ENCODE data around the gene TGFB1I1. TPM values are rescaled to one million over a fixed set of nuclear protein-coding genes. Genes with fewer than 3 reads are reported as not detected.

TGFB1I1 gene
- total and polyA plus RNA-seq, 2 of the 13 experiments (the other 11 are each of a cell fraction or from before 2014, with no cell fraction given): 0.80 to 2.9 TPM

DNA sequence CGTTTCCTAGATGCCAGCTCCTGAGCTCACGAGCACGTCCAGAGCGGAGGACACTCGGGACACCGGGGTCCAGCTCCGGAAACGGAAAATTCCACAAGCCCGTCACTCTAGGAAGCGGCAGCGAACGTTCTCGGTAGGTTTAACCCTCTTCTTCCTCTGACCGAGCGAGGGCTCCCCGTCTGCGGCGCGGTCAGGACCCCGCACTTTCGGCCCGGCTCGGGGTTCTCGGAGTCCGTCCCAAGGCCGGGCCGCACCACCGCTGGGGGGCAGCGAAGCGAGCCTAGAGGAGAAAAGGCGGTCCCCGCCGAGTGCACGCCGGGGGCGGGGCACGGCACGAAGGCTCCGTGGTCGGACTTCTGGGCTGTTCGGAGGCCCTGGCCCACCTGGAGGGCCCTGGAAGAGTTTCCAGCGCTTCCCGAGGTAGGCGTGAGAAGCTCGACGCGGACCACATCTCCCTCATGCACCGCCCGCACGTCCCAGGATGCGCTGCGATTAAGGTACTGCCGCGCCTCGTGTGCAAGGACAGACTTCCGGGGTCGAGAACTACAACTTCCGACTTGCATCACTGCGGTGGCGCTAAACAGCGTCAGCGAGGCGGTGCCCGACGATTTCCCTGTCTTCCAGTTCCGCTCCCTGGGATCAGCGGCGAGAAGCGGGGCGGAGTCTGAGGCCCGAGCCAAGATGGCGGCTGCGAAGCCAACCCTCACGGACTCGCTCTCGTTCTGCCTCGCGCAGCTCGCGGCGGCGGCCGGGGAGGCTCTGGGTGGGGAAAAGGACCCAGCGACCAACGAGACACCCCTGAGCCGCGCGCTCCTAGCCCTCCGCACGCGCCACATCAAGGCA is 12.9 kb upstream of the TGFB1I1 start, which contains the start of gene ARMC5 (continued):
- TF ChIP-seq, protein P1, sequence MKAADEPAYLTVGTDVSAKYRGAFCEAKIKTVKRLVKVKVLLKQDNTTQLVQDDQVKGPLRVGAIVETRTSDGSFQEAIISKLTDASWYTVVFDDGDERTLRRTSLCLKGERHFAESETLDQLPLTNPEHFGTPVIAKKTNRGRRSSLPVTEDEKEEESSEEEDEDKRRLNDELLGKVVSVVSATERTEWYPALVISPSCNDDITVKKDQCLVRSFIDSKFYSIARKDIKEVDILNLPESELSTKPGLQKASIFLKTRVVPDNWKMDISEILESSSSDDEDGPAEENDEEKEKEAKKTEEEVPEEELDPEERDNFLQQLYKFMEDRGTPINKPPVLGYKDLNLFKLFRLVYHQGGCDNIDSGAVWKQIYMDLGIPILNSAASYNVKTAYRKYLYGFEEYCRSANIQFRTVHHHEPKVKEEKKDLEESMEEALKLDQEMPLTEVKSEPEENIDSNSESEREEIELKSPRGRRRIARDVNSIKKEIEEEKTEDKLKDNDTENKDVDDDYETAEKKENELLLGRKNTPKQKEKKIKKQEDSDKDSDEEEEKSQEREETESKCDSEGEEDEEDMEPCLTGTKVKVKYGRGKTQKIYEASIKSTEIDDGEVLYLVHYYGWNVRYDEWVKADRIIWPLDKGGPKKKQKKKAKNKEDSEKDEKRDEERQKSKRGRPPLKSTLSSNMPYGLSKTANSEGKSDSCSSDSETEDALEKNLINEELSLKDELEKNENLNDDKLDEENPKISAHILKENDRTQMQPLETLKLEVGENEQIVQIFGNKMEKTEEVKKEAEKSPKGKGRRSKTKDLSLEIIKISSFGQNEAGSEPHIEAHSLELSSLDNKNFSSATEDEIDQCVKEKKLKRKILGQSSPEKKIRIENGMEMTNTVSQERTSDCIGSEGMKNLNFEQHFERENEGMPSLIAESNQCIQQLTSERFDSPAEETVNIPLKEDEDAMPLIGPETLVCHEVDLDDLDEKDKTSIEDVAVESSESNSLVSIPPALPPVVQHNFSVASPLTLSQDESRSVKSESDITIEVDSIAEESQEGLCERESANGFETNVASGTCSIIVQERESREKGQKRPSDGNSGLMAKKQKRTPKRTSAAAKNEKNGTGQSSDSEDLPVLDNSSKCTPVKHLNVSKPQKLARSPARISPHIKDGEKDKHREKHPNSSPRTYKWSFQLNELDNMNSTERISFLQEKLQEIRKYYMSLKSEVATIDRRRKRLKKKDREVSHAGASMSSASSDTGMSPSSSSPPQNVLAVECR (CRISPR knock-in tag; IDR thresholded peaks at IDR 0.05; ENCODE audit: borderline replicate concordance): peak; percentile 96
- no peak for TF ChIP-seq LCORL (IDR thresholded peaks at IDR 0.05)
- peak; percentile 91 for TF ChIP-seq LCORL (CRISPR knock-in tag; IDR thresholded peaks at IDR 0.05)
- TF ChIP-seq REL (CRISPR knock-in tag; conservative IDR thresholded peaks at IDR 0.05): peak; percentile 73; the same call in 1 of the 2 replicates
- TF ChIP-seq ELF3 (CRISPR knock-in tag; IDR thresholded peaks at IDR 0.05): peak; percentile 94
- TF ChIP-seq, protein P2, sequence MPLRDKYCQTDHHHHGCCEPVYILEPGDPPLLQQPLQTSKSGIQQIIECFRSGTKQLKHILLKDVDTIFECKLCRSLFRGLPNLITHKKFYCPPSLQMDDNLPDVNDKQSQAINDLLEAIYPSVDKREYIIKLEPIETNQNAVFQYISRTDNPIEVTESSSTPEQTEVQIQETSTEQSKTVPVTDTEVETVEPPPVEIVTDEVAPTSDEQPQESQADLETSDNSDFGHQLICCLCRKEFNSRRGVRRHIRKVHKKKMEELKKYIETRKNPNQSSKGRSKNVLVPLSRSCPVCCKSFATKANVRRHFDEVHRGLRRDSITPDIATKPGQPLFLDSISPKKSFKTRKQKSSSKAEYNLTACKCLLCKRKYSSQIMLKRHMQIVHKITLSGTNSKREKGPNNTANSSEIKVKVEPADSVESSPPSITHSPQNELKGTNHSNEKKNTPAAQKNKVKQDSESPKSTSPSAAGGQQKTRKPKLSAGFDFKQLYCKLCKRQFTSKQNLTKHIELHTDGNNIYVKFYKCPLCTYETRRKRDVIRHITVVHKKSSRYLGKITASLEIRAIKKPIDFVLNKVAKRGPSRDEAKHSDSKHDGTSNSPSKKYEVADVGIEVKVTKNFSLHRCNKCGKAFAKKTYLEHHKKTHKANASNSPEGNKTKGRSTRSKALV (CRISPR knock-in tag; IDR thresholded peaks at IDR 0.05): peak; percentile 90; the same call in 1 of the 2 replicates
- TF ChIP-seq, protein P3, sequence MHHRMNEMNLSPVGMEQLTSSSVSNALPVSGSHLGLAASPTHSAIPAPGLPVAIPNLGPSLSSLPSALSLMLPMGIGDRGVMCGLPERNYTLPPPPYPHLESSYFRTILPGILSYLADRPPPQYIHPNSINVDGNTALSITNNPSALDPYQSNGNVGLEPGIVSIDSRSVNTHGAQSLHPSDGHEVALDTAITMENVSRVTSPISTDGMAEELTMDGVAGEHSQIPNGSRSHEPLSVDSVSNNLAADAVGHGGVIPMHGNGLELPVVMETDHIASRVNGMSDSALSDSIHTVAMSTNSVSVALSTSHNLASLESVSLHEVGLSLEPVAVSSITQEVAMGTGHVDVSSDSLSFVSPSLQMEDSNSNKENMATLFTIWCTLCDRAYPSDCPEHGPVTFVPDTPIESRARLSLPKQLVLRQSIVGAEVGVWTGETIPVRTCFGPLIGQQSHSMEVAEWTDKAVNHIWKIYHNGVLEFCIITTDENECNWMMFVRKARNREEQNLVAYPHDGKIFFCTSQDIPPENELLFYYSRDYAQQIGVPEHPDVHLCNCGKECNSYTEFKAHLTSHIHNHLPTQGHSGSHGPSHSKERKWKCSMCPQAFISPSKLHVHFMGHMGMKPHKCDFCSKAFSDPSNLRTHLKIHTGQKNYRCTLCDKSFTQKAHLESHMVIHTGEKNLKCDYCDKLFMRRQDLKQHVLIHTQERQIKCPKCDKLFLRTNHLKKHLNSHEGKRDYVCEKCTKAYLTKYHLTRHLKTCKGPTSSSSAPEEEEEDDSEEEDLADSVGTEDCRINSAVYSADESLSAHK (CRISPR knock-in tag; IDR thresholded peaks at IDR 0.05; ENCODE audit: borderline replicate concordance): no peak
- TF ChIP-seq, protein P4, sequence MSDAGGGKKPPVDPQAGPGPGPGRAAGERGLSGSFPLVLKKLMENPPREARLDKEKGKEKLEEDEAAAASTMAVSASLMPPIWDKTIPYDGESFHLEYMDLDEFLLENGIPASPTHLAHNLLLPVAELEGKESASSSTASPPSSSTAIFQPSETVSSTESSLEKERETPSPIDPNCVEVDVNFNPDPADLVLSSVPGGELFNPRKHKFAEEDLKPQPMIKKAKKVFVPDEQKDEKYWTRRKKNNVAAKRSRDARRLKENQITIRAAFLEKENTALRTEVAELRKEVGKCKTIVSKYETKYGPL (CRISPR knock-in tag; IDR thresholded peaks at IDR 0.05): no peak
- peak; percentile 90 to 94; a peak in 3 of 4 replicates for TF ChIP-seq KLF16 (CRISPR knock-in tag; IDR thresholded peaks at IDR 0.05)
- TF ChIP-seq, protein P5, sequence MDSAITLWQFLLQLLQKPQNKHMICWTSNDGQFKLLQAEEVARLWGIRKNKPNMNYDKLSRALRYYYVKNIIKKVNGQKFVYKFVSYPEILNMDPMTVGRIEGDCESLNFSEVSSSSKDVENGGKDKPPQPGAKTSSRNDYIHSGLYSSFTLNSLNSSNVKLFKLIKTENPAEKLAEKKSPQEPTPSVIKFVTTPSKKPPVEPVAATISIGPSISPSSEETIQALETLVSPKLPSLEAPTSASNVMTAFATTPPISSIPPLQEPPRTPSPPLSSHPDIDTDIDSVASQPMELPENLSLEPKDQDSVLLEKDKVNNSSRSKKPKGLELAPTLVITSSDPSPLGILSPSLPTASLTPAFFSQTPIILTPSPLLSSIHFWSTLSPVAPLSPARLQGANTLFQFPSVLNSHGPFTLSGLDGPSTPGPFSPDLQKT (CRISPR knock-in tag; IDR thresholded peaks at IDR 0.05; ENCODE audit: borderline replicate concordance): 0 out of 2 replicates have a peak, but pooled peaks have one; percentile 77
- TF ChIP-seq NFRKB (IDR thresholded peaks at IDR 0.05): peak; percentile 79
- TF ChIP-seq KAT2B (IDR thresholded peaks at IDR 0.05; ENCODE audit: borderline replicate concordance, low read depth, low read length): no peak
- TF ChIP-seq ZFP36L1 (CRISPR knock-in tag; IDR thresholded peaks at IDR 0.05): 0 out of 2 replicates have a peak, but pooled peaks have one; percentile 95
- no peak for TF ChIP-seq ZNF569 (CRISPR knock-in tag; IDR thresholded peaks at IDR 0.05; ENCODE audit: borderline replicate concordance)
- TF ChIP-seq ZFAT (CRISPR knock-in tag; conservative IDR thresholded peaks at IDR 0.05): 0 out of 2 replicates have a peak, but pooled peaks have one; percentile 29
- TF ChIP-seq RFX1 (IDR thresholded peaks at IDR 0.05): no peak
